ENCODE data around the gene GALR2.

GRCh38 chr17:76065775-76066174, 8.8 kb upstream of the GALR2 start:
- TF ChIP-seq POLR2A (IDR thresholded peaks at IDR 0.05) (no peak), EP300 (IDR thresholded peaks at IDR 0.05) (no peak)
- TF ChIP-seq, protein P1, sequence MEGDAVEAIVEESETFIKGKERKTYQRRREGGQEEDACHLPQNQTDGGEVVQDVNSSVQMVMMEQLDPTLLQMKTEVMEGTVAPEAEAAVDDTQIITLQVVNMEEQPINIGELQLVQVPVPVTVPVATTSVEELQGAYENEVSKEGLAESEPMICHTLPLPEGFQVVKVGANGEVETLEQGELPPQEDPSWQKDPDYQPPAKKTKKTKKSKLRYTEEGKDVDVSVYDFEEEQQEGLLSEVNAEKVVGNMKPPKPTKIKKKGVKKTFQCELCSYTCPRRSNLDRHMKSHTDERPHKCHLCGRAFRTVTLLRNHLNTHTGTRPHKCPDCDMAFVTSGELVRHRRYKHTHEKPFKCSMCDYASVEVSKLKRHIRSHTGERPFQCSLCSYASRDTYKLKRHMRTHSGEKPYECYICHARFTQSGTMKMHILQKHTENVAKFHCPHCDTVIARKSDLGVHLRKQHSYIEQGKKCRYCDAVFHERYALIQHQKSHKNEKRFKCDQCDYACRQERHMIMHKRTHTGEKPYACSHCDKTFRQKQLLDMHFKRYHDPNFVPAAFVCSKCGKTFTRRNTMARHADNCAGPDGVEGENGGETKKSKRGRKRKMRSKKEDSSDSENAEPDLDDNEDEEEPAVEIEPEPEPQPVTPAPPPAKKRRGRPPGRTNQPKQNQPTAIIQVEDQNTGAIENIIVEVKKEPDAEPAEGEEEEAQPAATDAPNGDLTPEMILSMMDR (IDR thresholded peaks at IDR 0.05) = no peak
